Activated B cell treated with CpG ODN at 0.5 μM for 24 hours (primary cell): ENCODE data around the gene STRA8. TPM values are rescaled to one million over a fixed set of nuclear protein-coding genes. Genes with fewer than 3 reads are reported as not detected.

Experiments
- ATAC-seq: fragments of 200-7000 bp; cut with Tn5 transposase; one replicate; pipeline ENCODE4 v1.10.0; 2021; ENCODE audit warnings: low read depth, mild to moderate bottlenecking, moderate library complexity
- CTCF ChIA-PET: fragments of 350-600 bp; sonication (Branson Sonifier 250); formaldehyde crosslinking; loops from one replicate; lab custom pipeline; 2021; ENCODE audit warnings: antibody characterized with exemption; lab: Charles Lee
- POLR2A ChIA-PET: fragments of 350-600 bp; sonication (Branson Sonifier 250); formaldehyde crosslinking; loops from one replicate; lab custom pipeline; 2021; ENCODE audit warnings: antibody characterized with exemption; lab: Charles Lee
- DNase-seq: peaks from one replicate; pipeline ENCODE4 v3.0.0; 2022
- H3K27ac Mint-ChIP-seq: one replicate; pipeline ENCODE4 v1.8.0; 2020; ENCODE audit warnings: mixed read lengths
- H3K27me3 Mint-ChIP-seq: one replicate; pipeline ENCODE4 v1.8.0; 2021; ENCODE audit warnings: mixed read lengths
- H3K36me3 Mint-ChIP-seq: one replicate; pipeline ENCODE4 v1.8.0; 2021; ENCODE audit warnings: low read depth, mixed read lengths
- H3K4me1 Mint-ChIP-seq: one replicate; pipeline ENCODE4 v1.8.0; 2021; ENCODE audit warnings: mixed read lengths
- H3K4me3 Mint-ChIP-seq: one replicate; pipeline ENCODE4 v1.8.0; 2020; ENCODE audit warnings: mild to moderate bottlenecking, mixed read lengths
- H3K9me3 Mint-ChIP-seq: one replicate; pipeline ENCODE4 v1.8.0; 2020; ENCODE audit warnings: mixed read lengths
- intact Hi-C: fragments of 100-400 bp; cut with micrococcal nuclease; formaldehyde crosslinking; loops from one replicate; pipeline ENCODE4 v1.15.1; 2024
- total RNA-seq: library from RNA; stranded (reverse); gene quantifications from 2 replicates; pipeline ENCODE4 v1.2.3, GENCODE V29; 2022
- TF ChIP-seq, protein P1 (sequence below): fragments of 200-600 bp; IDR thresholded peaks from one replicate; pipeline ENCODE4 v1.8.0; 2022; ENCODE audit warnings: antibody characterized with exemption, mild to moderate bottlenecking

STRA8 gene
- total RNA-seq, 1 donor from 2014 or later, result not detected

DNA sequence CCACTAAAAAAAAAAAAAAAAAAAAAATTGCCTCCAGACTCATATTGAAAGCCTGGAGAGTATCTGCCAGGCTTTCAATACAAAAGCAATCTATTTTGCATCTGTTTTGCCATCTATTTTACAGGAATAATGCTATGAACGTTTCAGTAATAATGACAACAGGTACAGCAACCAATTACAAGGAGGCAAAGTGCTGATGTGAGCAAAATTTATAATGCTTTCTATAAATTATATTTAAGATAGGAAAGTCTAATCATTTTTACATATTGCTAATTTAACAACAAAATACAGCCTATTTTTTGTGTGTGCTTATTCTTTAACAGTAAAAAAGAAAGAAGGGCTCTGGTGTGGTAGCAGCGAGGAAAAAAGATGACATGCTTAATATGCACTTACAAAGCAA, 32.3 kb upstream of the STRA8 start:
- Mint-ChIP-seq H3K27ac (no peak overlapping the region), H3K9me3 (no peaks in the 10 kb centered on the region), H3K27me3 (no peaks in the 10 kb centered on the region), H3K4me1 (peaks cover 10% of the 10 kb centered on the region), H3K4me3 (no peak overlapping the region), H3K36me3 (peaks cover 95% of the 10 kb centered on the region)
- POLR2A ChIA-PET, result no interaction called here
- intact Hi-C loops, result no loop called here
- CTCF ChIA-PET, result no interaction called here
- TF ChIP-seq, protein P1, sequence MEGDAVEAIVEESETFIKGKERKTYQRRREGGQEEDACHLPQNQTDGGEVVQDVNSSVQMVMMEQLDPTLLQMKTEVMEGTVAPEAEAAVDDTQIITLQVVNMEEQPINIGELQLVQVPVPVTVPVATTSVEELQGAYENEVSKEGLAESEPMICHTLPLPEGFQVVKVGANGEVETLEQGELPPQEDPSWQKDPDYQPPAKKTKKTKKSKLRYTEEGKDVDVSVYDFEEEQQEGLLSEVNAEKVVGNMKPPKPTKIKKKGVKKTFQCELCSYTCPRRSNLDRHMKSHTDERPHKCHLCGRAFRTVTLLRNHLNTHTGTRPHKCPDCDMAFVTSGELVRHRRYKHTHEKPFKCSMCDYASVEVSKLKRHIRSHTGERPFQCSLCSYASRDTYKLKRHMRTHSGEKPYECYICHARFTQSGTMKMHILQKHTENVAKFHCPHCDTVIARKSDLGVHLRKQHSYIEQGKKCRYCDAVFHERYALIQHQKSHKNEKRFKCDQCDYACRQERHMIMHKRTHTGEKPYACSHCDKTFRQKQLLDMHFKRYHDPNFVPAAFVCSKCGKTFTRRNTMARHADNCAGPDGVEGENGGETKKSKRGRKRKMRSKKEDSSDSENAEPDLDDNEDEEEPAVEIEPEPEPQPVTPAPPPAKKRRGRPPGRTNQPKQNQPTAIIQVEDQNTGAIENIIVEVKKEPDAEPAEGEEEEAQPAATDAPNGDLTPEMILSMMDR, result no peak
- no peak for ATAC-seq
- DNase-seq, result no peak

DNA sequence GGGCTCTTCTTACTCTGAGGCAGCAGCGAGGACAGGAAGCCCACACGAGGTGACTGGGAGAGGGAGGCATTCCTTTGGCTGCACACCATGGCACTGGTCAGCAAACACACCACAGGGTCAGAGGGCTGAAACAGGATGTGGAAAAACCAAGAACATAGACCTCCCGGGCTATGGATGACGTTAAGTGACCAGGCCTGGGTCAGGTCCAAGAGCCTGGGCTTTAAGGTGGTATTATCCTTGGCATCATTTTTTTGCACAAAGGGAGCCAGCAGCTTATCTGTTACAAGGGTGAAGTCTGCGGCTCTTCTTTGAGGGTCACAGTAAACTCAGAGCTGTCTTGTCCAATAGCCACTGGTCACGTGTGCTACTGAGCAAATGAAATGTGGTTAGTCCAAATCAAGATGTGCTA, 29.3 kb upstream of the STRA8 start:
- H3K27ac Mint-ChIP-seq, result no peak overlapping the region
- peaks cover 38% of the 10 kb centered on the region for H3K4me1 Mint-ChIP-seq
- no peaks in the 10 kb centered on the region for H3K27me3 Mint-ChIP-seq
- no peaks in the 10 kb centered on the region for H3K9me3 Mint-ChIP-seq
- H3K4me3 Mint-ChIP-seq, result no peak overlapping the region
- DNase-seq, result no peak
- peaks cover 79% of the 10 kb centered on the region for H3K36me3 Mint-ChIP-seq
- intact Hi-C loops, result no loop called here
- no peak for ATAC-seq
- TF ChIP-seq, protein P1, result no peak
- ChIA-PET POLR2A (interaction anchor here (1.2 kb wide), 1 partner anchor 33 kb away, joined by 3 read pairs; the partner anchor contains the start of gene CYREN), CTCF (interaction anchor here (1.4 kb wide), 1 partner anchor 70 kb away, joined by 3 read pairs; no protein-coding TSS in a partner anchor)

DNA sequence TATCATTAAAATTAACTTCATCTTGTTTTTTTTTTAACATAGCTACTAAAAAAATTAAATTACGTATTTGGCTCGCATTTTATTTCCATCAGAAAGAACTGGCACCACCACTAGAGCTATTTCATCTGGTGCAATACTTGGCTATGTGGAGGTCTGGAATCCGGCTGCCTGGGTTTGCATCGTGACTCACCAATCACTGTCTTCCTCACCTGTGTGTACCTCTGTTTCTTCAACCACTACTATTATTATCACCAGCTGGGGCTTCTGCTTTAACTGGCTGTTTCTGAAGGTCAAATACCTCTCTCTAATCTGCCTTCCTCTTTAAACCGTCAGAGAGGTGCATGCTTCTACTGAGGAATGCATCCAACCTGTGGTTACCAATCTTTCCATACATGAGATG, 28.8 kb upstream of the STRA8 start:
- Mint-ChIP-seq H3K36me3 (peaks cover 74% of the 10 kb centered on the region), H3K27ac (no peak overlapping the region), H3K9me3 (no peaks in the 10 kb centered on the region), H3K27me3 (no peaks in the 10 kb centered on the region), H3K4me1 (peaks cover 42% of the 10 kb centered on the region), H3K4me3 (no peak overlapping the region)
- intact Hi-C loops, result no loop called here
- POLR2A ChIA-PET, result interaction anchor here (0.6 to 1.2 kb wide), 3 partner anchors 16 to 34 kb away, joined by 3 to 5 read pairs (median 3); partner anchors contain the start of gene CYREN
- CTCF ChIA-PET, result interaction anchor here (1.4 kb wide), 1 partner anchor 69 kb away, joined by 3 read pairs; no protein-coding TSS in a partner anchor
- TF ChIP-seq, protein P1, result no peak
- ATAC-seq (no peak), DNase-seq (no peak)

DNA sequence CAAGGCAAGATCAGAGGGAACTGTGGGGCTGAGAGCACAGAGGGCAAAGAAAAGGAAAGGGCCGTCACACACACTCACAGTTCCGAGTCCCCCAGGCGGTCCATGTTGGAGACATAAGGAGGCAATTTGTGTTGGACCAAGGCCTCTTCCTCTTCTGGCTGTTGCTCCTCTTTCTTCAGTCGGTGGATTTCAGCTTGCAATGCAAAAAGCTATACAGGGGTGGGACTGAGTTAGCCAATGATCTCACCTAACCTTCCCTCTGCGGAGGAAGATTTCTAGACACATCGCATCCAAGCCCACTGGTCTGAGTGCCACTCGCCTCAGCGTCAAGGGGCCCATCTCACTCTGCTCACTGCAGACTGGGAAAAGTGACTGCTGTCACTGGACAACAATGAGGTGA, 27.8 kb upstream of the STRA8 start:
- intact Hi-C loops, result no loop called here
- ATAC-seq, result no peak
- ChIA-PET POLR2A (interaction anchor here (0.7 to 6.2 kb wide), 4 partner anchors 19 to 219 kb away, joined by 4 to 62 read pairs (median 5); partner anchors contain the start of gene AGBL3), CTCF (no interaction called here)
- peak overlapping the region; percentile 24 for H3K27ac Mint-ChIP-seq
- no peaks in the 10 kb centered on the region for H3K9me3 Mint-ChIP-seq
- TF ChIP-seq, protein P1, result no peak
- peaks cover 65% of the 10 kb centered on the region for H3K36me3 Mint-ChIP-seq
- DNase-seq, result no peak
- H3K4me1 Mint-ChIP-seq, result peaks cover 50% of the 10 kb centered on the region
- no peak overlapping the region for H3K4me3 Mint-ChIP-seq
- no peaks in the 10 kb centered on the region for H3K27me3 Mint-ChIP-seq

DNA sequence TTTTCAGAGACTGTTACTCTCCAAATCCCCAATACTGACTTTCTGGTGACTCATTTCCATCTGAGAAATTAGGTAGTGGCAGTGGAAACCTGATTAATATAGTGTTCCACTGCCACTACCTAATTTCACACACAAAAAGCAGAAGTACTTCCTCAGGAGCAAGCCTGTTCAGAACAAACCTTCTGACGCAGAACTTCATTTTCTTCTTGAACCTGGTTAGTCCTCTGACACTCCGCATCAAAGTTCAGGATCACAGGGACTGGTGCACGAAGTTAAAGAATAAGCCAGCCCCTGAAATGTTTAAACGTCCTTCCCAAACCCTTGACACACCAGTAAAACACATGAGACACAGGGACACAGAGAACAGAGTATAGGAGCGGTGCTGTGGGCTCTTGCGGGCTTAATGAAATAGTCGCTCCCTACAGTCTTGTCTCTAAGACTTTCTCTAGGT, 26.7 kb upstream of the STRA8 start:
- intact Hi-C loops, result loop anchor here (1.0 kb wide), 2 partner anchors 20 to 37 kb away; partner anchors contain the start of gene CYREN
- peaks cover 58% of the 10 kb centered on the region for H3K36me3 Mint-ChIP-seq
- no peaks in the 10 kb centered on the region for H3K9me3 Mint-ChIP-seq
- H3K4me3 Mint-ChIP-seq, result peak overlapping the region; percentile 76
- ChIA-PET CTCF (interaction anchor here (0.8 to 1.0 kb wide), 2 partner anchors 38 to 67 kb away, joined by 3 read pairs; no protein-coding TSS in a partner anchor), POLR2A (interaction anchor here (0.9 to 6.2 kb wide), 3 partner anchors 20 to 45 kb away, joined by 3 to 62 read pairs (median 7); partner anchors contain the start of gene CYREN)
- peaks cover 50% of the 10 kb centered on the region for H3K4me1 Mint-ChIP-seq
- ATAC-seq (peak; percentile 3), DNase-seq (no peak)
- no peaks in the 10 kb centered on the region for H3K27me3 Mint-ChIP-seq
- H3K27ac Mint-ChIP-seq, result peak overlapping the region; percentile 80
- TF ChIP-seq, protein P1, result no peak
